GM19025 (cell line): ENCODE results near the gene SLC38A10.
A peak's percentile ranks its signal among the peaks of the same experiment; 100 is the strongest.

Source experiments
- ATAC-seq: cut with Tn5 transposase; IDR thresholded peaks from one replicate; pipeline ENCODE4 v1.9.1; 2021; ENCODE audit warnings: mild to moderate bottlenecking, low read depth, moderate library complexity; ENCODE audit not compliant: unreplicated experiment

Gene SLC38A10

GRCh38 chr17:81245665-81246342 is 49.3 kb downstream of the SLC38A10 start:
- no peak for ATAC-seq

DNA sequence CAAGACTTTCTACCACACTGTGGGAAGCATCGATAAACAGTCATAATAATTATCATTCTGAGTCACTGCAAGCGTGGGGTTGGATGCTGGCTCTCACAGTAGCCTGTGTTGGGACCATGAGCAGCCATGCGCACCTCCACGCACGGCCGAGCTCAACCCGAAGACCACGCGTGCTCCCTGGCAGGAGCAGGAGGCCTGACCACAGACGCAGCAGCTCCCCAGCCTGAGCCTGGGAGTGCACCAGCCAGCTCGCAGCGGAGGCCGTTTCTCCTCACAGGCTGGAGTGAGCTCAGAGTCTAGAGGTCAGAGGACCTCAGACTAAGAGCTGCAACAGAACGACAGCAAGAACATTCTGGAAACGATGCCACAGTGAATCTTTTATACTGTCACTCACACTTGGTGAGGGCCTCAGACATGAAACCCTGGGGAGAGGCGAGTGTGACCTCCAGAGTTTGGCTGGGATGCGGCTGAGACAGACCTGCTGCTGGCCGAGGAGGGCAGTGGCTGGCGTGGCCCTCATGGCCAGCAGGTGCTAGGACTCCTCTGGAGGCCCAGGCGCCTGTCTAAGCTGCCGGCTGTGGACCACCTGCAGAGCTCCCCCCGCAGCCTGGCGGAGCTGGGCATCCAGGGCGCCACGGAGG is 50.0 kb downstream of the SLC38A10 start:
- ATAC-seq: no peak

DNA sequence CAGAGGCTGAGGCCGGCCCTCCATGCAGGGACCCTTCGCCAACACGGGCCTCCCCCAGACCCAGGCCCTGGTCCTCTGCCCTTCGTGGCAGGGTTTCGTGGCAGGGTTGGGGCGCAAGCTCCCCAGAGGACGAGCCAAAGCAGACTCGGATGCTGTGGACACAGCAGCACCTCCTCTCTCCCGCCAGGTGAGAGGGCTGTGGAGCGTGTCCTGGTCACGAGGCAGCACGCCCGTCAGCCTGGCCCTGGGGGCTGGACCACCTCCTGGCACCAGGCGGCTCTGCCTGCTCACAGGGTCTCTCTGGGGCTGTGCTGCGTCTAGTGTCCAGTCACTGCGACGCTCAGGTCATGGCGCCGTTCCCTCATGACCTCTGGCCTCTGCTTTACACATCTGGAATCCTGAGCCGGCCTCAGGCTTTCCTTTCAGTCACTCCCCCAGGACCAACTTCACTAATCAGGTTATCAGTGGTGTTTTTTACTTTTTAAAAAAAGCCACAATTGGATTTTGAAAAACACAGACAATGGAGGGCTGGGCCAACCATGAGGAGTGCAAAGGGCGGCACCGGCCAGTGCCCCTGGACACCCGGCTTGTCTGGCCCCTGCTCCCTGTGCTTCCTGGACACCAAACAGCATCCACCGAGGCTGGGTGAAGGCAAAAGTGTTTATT is 50.6 kb downstream of the SLC38A10 start:
- ATAC-seq: no peak

DNA sequence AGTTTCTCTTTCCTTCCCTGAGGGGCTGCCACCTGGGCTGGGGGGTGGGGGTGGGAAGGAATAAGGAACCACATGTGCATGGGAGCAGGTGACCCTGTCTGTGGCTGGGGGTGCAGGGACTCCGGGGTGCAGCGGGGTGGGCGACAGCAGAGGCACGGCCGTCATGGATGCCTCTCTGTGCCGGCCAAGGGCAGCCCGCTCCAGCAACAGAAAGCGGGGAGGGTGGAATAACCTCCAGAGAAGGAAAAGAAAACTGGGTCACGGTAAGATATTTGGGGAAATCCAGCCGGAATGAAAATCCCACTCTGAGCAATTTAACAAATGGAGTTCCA is 51.8 kb downstream of the SLC38A10 start:
- no peak for ATAC-seq

- ATAC-seq: no peak
These were observed 52.4 kb downstream of the SLC38A10 start for GRCh38 chr17:81242421-81243332.

- ATAC-seq: no peak
These were observed 53.3 kb downstream of the SLC38A10 start for GRCh38 chr17:81241648-81242420.

- no peak for ATAC-seq
These were observed 53.9 kb downstream of the SLC38A10 start for GRCh38 chr17:81241203-81241602.

DNA sequence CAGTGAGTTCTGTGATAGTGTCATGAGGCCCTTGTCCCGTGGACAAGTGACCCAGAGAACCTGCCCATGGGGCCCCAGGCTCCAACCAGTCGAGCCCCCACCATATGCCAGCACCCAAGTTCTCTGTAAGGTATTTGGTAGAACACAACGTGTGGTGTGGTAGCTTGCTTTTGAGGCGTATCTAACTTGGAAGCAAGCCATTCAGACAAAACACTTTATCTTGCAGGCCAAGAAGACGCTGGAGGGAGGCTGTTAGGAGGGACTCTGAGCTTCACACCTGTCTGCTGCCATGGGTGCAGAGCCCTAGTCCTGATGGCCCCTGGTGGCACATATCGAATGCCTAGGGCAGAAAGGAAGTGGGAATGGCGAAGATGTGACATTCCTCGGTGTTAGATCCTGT is 54.3 kb downstream of the SLC38A10 start:
- no peak for ATAC-seq

DNA sequence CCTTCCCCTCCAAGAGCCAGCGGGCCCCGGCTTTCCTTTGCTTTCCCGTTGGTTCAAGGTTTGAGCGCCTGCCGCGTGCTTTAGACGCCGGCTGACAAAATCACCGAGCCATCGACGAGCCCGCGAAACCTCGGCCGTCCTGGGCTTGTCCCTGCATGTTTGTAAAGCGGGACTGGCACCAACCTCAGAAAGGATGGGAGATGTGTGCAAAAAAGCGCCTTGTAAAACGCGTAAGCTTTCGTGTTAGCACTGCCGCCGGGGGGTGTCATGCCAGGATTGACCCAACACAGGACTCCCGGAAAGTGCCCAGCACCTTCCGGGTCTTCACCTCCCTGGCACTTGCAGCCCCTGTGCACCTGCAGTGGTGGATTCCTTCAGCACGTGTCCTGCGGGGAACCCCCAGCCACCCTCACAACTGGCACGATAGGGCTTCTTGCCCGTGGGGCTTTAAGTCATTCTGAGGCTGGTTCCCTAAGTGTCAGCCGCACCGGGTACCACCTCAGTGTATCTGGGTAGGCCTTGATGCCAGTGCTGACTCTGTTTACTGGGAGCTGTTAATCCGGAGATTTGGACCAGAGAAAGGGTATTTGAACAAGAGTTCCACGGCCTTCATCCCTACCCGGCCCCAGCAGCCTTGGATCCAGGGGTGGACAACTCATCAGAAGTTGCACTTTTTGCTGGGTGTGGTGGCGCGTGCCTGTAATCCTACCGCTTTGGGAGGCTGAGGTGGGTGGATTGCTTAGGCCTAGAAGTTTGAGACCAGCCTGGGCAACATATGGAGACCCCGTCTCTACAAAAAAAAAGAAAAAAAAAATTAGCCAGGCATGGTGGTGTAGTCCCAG is 55.2 kb downstream of the SLC38A10 start:
- ATAC-seq: no peak

GRCh38 chr17:81238815-81239713 is 56.0 kb downstream of the SLC38A10 start, which contains the start of the genes NDUFAF8 and TEPSIN:
Gene NDUFAF8, plus strand, starts transcription at chr17:81239318. Its CDS starts 46 bp downstream, at chr17:81239364.
Gene TEPSIN, minus strand, starts transcription at chr17:81239055. Its CDS starts 22 bp downstream, at chr17:81239033.
- ATAC-seq: peak; percentile 90

GRCh38 chr17:81238490-81238814 is 56.7 kb downstream of the SLC38A10 start:
- ATAC-seq: no peak

DNA sequence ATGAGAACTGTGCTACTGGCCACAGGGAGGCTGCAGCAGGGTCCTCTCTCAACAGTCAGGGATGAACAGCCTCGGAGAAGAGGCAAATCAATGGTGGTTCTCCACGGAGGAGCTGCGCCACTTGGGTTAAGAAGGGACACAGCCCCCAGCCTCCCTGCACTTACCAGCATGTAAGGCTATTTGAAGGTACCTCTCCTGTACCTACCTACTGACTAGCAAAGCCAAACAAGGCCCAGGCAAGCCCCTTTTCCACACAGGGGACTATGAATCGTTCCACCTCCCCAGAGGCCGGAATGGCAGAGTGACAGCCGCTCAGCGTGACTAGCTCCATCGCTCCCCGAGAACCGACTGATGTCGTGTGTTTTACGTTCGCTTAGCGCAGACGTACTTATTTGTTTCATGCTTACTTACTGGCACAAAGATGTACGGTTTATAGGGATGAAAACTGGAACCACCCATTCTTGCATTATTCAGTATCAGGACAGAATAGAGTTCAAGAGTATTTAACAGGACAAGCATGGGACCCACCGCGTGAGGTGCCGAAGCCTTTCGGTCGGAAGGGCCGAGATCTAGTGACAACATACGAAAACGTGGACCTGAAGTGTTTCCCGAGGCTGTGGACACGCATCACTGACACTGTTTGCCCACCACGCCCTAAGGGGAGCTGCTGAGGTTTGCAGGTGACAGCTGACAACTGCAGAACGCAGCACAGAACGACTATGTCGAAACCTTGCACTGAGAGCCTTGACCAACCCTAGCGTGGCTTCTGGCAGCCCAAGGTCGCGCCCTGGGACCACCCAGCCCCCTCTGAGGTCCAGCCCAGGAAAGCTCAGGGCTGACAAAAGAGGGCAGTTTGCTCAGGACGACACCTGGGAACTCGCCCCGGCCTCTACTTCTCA is 57.3 kb downstream of the SLC38A10 start:
- no peak for ATAC-seq

DNA sequence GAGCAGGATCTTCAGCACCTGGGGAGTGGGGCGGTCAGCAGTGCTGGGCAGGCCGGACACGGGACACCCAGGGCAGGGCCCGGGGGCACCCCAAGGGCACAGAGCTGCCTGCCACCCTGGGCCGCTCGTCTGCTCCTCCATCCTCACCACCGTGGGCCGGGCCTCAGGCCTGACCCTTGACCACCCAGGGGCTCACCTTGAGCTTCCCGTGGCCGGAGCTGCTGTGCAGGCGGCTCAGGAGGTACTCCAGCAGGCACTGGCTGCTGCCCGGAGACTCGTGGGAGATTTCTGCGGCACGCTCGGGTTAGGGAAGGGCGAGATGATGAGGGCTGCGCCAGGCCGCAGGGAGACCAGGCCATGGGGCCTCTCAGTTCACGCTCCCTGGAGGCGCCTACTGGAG is 58.3 kb downstream of the SLC38A10 start:
- no peak for ATAC-seq

GRCh38 chr17:81235822-81236740 is 59.0 kb downstream of the SLC38A10 start:
- ATAC-seq: no peak

GRCh38 chr17:81234940-81235821 is 59.9 kb downstream of the SLC38A10 start:
- ATAC-seq: no peak
